GM18870 (cell line): ENCODE data around the gene DNMT1.
A peak's percentile ranks its signal among the peaks of the same experiment; 100 is the strongest.
"Not testable (repeated sequence)": the region's sequence is repeated elsewhere in the genome, so short reads cannot be mapped to it uniquely, and the experiment has no call there.

Experiments used
- ATAC-seq: cut with Tn5 transposase; IDR thresholded peaks from one replicate; pipeline ENCODE4 v1.9.1; 2021; ENCODE audit warnings: moderate library complexity; ENCODE audit not compliant: unreplicated experiment

DNMT1 gene

GRCh38 chr19:10222201-10222890 lies 27.6 kb upstream of the DNMT1 start:
- ATAC-seq = no peak

- ATAC-seq = no peak
Observed at GRCh38 chr19:10220695-10221094, 25.9 kb upstream of the DNMT1 start.

GRCh38 chr19:10219678-10220077 lies 24.9 kb upstream of the DNMT1 start:
- ATAC-seq = no peak

GRCh38 chr19:10217085-10217484 lies 22.3 kb upstream of the DNMT1 start:
- ATAC-seq = no peak

- no peak for ATAC-seq
Observed at GRCh38 chr19:10214784-10215183, 20.0 kb upstream of the DNMT1 start.

GRCh38 chr19:10211691-10212090 lies 16.9 kb upstream of the DNMT1 start:
- ATAC-seq = no peak

GRCh38 chr19:10211061-10211460 lies 16.3 kb upstream of the DNMT1 start:
- ATAC-seq = no peak

- ATAC-seq = no peak
Observed at GRCh38 chr19:10209315-10209714, 14.6 kb upstream of the DNMT1 start.

- ATAC-seq = no peak
Observed at GRCh38 chr19:10207026-10207425, 12.3 kb upstream of the DNMT1 start.

- no peak for ATAC-seq
Observed at GRCh38 chr19:10206226-10206885, 11.6 kb upstream of the DNMT1 start.

- no peak for ATAC-seq
Observed at GRCh38 chr19:10205636-10206035, 10.9 kb upstream of the DNMT1 start.

GRCh38 chr19:10203686-10204085 lies 8.9 kb upstream of the DNMT1 start:
- ATAC-seq = no peak

- no peak for ATAC-seq
Observed at GRCh38 chr19:10201176-10201575, 6.4 kb upstream of the DNMT1 start.

- ATAC-seq = not testable (repeated sequence)
Observed at GRCh38 chr19:10200101-10200500, 5.3 kb upstream of the DNMT1 start.

- not testable (repeated sequence) for ATAC-seq
Observed at GRCh38 chr19:10198889-10199644, 4.3 kb upstream of the DNMT1 start.

- peak; percentile 34 for ATAC-seq
Observed at GRCh38 chr19:10195199-10195519, 406 bp upstream of the DNMT1 start.

GRCh38 chr19:10193790-10194499 lies 808 bp downstream of the DNMT1 start:
- peak; percentile 12 for ATAC-seq

GRCh38 chr19:10192922-10193321 lies 1.8 kb downstream of the DNMT1 start:
- ATAC-seq = no peak

- ATAC-seq = no peak
Observed at GRCh38 chr19:10191347-10191746, 3.4 kb downstream of the DNMT1 start.

- ATAC-seq = no peak
Observed at GRCh38 chr19:10190026-10190425, 4.7 kb downstream of the DNMT1 start.

GRCh38 chr19:10189616-10190015 lies 5.1 kb downstream of the DNMT1 start:
- no peak for ATAC-seq
